Measurements from ENCODE around the gene CIC. TPM values are rescaled to one million over a fixed set of nuclear protein-coding genes. Genes with fewer than 3 reads are reported as not detected.

CIC gene
- total RNA-seq (2014; rRNA removed; shearing (Covaris generic)) = 14.3 and 21.2 TPM in 2 replicates

GRCh38 chr19:42268704-42269477 is at the start of gene CIC:
CIC (plus strand) TSS chr19:42269252; CDS start chr19:42271784, 2,532 bp downstream.
- peak; percentile 100 for DNase-seq (ENCODE audit: low spot score)
- in situ Hi-C loops (cut with HindIII; ENCODE audit: low sequenced_read_pairs) = no loop called here

DNA sequence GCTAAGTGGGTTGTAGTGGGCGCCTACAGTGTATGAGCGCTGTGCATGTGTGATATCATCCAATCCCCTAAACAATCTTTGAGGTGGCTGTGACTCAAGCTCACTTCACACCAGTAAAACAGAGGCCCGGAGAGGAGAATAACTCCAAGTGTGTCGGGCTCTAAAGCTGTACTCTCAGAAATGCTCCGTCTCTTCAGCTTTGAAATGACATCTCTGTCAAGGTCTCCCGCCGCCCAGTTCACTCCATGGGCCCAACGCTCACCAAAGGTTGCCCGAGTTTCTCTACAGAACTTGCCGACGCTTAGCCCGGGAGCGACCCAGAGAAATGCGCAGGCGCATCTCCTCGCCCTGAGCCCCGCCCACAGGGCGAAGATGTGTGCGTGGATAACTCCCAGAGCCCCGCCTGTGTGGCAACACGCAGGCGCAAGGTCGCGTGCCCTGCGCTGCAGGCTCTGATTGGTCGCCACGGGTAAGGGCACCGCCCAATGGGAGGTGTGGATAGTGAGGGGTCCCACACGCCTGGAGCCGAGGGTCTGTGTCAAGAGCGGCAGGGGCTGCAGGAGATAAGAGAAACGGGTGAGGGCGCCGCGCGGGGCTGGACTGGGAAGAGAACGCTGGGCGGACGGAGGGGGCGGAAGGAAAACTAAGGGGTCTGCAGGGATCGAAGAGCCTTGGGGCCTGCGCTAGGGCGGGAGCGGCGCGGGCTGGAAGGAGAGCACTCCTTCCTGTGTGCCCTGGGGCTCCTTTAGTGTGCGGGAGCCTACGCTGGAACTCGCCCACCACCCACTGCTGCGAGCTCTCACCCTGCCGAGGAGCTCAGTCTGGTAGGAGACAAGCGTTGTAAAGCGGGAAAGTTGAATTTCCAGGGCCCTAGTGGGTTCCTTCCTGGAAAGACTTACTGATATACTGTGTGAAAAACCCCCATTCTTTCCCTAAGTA is 49.0 kb upstream of the CIC start, which contains the start of gene ZNF526:
Gene ZNF526 (plus strand): TSS at position 501 of the 939 bp plus-strand sequence. CDS start 4,092 bp downstream, outside the sequence.
- peak; percentile 98 for DNase-seq (ENCODE audit: low spot score)
- in situ Hi-C loops (cut with HindIII; ENCODE audit: low sequenced_read_pairs) = no loop called here

DNA sequence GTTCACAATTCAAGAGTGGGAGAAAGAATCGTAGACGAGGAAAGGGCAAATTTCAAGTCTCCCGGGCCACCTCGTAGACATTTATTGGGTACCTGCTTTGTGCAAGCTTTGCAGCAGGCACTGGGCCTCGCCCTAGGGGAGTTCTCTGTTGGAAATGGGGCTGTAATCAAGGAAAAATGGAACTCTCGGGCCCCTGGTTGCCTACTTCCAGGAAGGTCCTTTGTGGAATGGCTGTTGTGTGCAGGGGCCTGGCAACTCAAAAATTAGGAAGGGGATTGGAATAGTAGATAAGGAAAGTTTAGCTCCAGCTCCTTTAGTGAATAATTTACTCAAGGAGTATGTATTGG is 48.3 kb upstream of the CIC start:
- in situ Hi-C loops (cut with HindIII; ENCODE audit: low sequenced_read_pairs) = no loop called here
- DNase-seq (ENCODE audit: low spot score) = no peak

DNA sequence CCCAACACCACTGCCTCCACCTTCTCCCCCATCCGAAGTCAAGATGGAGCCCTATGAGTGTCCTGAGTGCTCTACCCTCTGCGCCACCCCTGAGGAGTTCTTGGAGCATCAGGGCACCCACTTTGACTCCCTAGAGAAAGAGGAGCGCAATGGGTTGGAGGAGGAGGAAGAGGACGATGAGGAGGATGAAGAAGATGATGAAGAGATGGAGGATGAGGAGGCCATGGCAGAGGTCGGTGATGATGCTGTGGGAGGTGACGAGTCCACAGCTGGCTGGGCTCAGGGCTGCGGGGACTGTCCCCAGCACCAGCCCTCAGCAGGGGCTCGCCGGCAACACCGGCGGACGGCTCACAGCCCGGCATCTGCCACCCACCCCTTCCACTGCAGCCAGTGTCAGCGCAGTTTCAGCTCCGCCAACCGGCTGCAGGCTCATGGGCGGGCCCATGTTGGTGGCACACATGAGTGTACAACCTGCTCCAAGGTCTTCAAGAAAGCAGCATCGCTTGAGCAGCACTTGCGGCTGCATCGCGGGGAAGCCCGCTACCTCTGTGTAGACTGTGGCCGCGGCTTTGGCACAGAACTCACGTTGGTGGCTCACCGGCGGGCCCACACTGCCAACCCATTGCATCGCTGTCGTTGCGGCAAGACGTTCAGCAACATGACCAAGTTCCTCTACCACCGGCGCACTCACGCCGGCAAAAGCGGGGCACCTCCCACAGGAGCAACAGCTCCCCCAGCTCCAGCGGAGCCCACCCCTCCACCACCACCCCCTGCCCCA is 43.9 kb upstream of the CIC start:
- in situ Hi-C loops (cut with HindIII; ENCODE audit: low sequenced_read_pairs) = no loop called here
- DNase-seq (ENCODE audit: low spot score) = no peak

- no peak for DNase-seq (ENCODE audit: low spot score)
- in situ Hi-C loops (cut with HindIII; ENCODE audit: low sequenced_read_pairs) = no loop called here
Observed at GRCh38 chr19:42225718-42226292, 43.2 kb upstream of the CIC start.

- DNase-seq (ENCODE audit: low spot score) = no peak
- in situ Hi-C loops (cut with HindIII; ENCODE audit: low sequenced_read_pairs) = no loop called here
Observed at GRCh38 chr19:42226886-42227285, 42.2 kb upstream of the CIC start.

DNA sequence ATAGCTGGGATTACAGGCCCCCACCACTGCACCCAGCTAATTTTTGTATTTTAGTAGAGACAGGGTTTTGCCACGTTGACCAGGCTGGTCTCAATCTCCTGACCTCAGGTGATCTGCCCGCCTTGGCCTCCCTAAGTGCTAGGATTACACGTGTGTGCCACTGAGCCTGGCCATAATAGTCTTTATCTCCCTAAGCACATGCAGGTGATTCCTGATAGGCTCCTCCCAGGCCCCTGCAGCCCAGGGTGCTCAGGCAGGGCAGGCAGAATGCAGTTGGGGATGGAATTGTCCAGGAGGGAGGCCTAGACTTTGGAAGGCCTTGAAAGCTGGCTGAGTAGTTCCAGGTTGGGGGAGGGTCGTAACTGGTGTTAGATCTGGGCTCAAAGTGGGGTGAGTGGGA is 40.4 kb upstream of the CIC start:
- in situ Hi-C loops (cut with HindIII; ENCODE audit: low sequenced_read_pairs) = no loop called here
- no peak for DNase-seq (ENCODE audit: low spot score)

DNA sequence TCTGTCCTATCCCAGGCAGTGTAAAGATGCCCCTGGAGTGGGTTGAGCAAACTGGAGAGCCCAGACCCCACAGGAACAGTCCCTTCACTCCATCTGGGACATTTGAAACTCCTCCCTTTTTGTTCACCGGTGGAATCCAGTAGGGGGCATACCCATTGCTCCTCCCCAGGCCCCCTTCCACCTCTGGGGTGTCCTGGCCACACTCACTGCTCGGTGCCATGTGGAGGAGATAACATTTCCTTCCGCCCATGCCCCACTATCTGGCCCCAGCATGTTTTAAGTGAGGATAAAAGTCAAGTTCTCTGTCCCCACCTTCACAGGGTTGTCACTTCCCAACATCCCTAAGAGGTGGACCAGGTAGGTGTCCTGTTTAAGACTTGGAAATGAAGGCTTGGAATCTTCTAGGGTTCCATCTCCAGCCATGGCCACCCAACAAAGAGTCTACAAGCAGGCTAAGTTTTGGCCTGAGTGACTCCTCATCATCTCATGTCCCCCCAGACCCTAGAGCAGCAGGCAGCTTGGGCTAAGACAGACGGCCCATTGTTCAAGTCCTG is 39.7 kb upstream of the CIC start:
- in situ Hi-C loops (cut with HindIII; ENCODE audit: low sequenced_read_pairs) = no loop called here
- no peak for DNase-seq (ENCODE audit: low spot score)

GRCh38 chr19:42229855-42230351 is 39.1 kb upstream of the CIC start:
- in situ Hi-C loops (cut with HindIII; ENCODE audit: low sequenced_read_pairs) = no loop called here
- no peak for DNase-seq (ENCODE audit: low spot score)

DNA sequence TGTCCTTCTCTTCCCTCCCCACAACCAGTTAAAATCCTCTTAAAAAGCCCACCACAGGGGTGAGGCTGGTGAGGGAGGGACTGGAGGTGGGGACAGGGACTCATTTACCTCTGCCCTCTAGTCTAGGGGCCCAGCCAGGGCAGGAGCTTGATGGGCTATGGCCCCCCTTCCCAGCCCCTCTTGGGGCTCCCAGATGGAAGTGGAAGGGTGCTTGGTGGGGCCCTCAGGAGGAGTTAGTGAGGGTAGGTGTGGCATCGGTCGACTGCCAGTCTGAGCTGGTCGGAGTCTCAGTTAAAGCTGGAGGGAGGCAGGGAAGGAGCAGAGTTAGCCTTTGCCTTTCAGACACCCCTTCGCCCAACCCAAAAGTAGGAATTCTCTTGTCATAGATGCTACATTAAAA is 38.5 kb upstream of the CIC start:
- DNase-seq (ENCODE audit: low spot score) = no peak
- in situ Hi-C loops (cut with HindIII; ENCODE audit: low sequenced_read_pairs) = no loop called here

DNA sequence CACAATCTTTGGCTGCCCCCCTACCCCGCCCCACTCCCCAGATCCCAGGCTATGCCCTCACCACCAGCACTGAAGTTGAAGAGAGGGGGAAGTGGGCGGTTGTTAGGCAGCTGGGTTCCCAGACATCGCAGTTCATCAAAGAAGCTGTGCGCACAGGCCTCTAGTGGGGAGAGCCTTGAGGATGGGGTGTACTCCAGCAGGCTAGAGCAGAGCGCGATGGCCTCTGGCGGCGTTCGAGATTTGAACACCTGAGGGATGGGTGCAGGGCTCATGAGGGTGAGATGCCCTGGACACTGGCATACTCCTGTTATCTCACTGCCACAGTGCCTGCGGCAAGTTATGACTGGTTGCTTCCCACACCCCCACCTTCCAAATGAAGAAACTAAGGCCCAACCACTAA is 36.6 kb upstream of the CIC start:
- in situ Hi-C loops (cut with HindIII; ENCODE audit: low sequenced_read_pairs) = no loop called here
- DNase-seq (ENCODE audit: low spot score) = no peak

DNA sequence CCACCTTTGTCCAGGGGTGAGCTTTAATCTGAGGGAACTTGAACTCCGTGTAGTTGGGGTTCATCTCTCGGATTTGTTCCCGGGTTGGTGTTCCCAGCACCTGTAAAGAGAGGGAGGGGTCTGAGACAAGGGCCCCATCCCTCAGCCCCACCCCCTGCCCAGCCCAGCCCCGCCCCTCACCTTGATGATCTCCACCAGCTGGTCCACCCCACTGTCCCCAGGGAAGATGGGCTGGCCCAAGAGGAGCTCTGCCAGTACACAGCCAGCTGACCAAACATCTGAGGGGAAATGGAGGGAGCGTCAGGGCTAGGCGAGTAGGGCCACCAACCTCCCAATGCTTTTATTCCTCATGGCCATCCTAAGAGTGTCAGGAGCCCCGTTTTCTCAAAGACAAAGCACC is 35.9 kb upstream of the CIC start:
- in situ Hi-C loops (cut with HindIII; ENCODE audit: low sequenced_read_pairs) = no loop called here
- DNase-seq (ENCODE audit: low spot score) = no peak

DNA sequence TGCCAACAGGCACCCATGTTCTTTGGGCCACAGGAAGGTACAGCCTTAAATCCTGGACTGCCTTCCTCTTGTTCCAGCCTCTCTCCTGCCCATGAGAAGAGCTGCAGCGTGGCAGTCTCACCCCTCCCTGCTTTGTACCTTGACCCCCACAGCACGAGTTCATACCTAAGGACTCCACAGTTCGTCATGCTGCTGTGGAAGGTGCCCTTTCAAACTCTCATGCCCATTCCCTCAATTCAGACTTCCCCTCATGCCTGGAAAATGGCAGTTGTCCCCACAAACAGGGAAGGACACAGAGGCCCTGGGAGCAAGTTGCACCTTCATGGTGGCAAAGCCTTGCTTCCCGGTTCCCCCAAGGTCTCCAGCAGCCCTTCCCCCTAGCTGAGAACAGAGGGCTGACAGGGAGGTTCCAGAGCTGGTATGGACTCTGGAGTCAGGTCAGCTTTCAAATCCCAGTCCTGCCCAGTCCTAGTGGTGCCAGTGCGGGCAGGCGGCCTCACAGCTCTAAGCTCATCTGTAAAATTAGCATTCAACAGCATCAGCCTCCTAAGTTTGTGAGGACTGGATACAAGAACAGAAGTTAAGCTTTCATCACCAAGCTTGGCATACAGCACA is 35.3 kb upstream of the CIC start:
- in situ Hi-C loops (cut with HindIII; ENCODE audit: low sequenced_read_pairs) = no loop called here
- no peak for DNase-seq (ENCODE audit: low spot score)

- in situ Hi-C loops (cut with HindIII; ENCODE audit: low sequenced_read_pairs) = no loop called here
- DNase-seq (ENCODE audit: low spot score) = no peak
Observed at GRCh38 chr19:42234364-42234763, 34.7 kb upstream of the CIC start.

DNA sequence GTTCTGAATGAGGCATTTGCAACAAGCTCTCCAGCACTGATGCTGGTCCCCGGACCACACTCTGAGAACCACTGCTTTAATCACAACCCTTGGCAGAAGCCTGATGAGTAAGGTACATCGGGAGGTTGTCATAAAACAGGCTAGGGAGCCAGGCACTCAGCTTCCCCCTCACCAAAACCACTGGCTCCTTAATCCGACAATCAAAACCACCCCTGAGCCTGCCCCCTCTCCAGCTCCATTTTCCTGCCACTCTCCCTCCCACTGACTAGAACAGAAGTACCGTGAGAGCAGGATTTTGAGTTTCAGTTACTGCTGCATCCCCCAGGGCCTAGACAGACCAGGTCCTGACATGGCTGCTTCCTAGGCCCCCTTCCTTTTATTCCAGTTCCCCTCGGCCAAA is 33.9 kb upstream of the CIC start:
- in situ Hi-C loops (cut with HindIII; ENCODE audit: low sequenced_read_pairs) = no loop called here

GRCh38 chr19:42239544-42240220 is 29.4 kb upstream of the CIC start:
- DNase-seq (ENCODE audit: low spot score) = no peak
- in situ Hi-C loops (cut with HindIII; ENCODE audit: low sequenced_read_pairs) = no loop called here

More for the DNA sequence above, 33.9 kb upstream of the CIC start:
- DNase-seq (ENCODE audit: low spot score) = no peak

- DNase-seq (ENCODE audit: low spot score) = no peak
- in situ Hi-C loops (cut with HindIII; ENCODE audit: low sequenced_read_pairs) = no loop called here
Observed at GRCh38 chr19:42241279-42241678, 27.8 kb upstream of the CIC start.

GRCh38 chr19:42242069-42242511 is 27.0 kb upstream of the CIC start:
- no peak for DNase-seq (ENCODE audit: low spot score)
- in situ Hi-C loops (cut with HindIII; ENCODE audit: low sequenced_read_pairs) = no loop called here

All from G401 (cell line).